ENCODE data around the gene PDE1C.

DNA sequence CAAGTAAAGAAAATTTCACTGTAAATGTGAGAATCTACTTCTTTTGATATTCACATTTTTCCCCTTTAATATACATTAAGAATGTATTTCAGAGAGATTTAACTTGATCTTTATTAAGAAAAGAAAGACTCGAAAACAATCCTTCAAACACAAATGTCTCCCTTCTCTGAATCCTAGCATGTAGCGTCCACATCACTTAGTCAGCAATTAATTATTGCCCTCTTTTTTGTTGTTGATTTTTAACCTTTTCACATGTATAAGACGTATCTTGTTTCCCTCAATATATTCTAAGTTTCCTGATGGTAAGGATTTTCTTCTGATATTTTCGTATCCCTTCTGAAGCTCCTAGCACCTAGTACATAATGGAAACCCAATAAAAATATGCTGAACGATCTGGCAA, 6.6 kb downstream of the PDE1C start:
- TF ChIP-seq CTCF (conservative IDR thresholded peaks at IDR 0.05; ENCODE audit: low read depth, low read length) (no peak), EZH2 (IDR thresholded peaks at IDR 0.05; ENCODE audit: borderline replicate concordance, low read depth, low read length, poor library complexity, severe bottlenecking) (no peak)

Data from A673 (cell line).